Smooth muscle cell (in vitro differentiated cells): ENCODE measurements around the gene SREBF1. TPM values are rescaled to one million over a fixed set of nuclear protein-coding genes. Genes with fewer than 3 reads are reported as not detected.

Source experiments
- DNase-seq: peaks from one replicate; lab custom pipeline; 2025; ENCODE audit not compliant: unreplicated experiment; lab: John Stamatoyannopoulos, UW
- H2AFZ ChIP-seq: fragments of 200-600 bp; sonication (generic); 2 replicates; pipeline ENCODE4 v1.6.0; 2016; ENCODE audit warnings: antibody characterized with exemption, low read depth, mild to moderate bottlenecking
- H3F3A ChIP-seq: fragments of 200-600 bp; sonication (generic); 2 replicates; pipeline ENCODE4 v1.6.0; 2017; ENCODE audit warnings: antibody characterized with exemption, low read depth
- H3K27ac ChIP-seq: fragments of 200-600 bp; sonication (generic); 2 replicates; pipeline ENCODE4 v1.5.1; 2016; ENCODE audit warnings: low read depth, mild to moderate bottlenecking
- H3K27me3 ChIP-seq: fragments of 200-600 bp; sonication (generic); 2 replicates; pipeline ENCODE4 v1.6.1; 2016; ENCODE audit warnings: low read depth, mild to moderate bottlenecking
- H3K36me3 ChIP-seq: fragments of 200-600 bp; sonication (generic); 2 replicates; pipeline ENCODE4 v1.5.1; 2016; ENCODE audit warnings: low read depth
- H3K4me1 ChIP-seq: fragments of 200-600 bp; sonication (generic); 2 replicates; pipeline ENCODE4 v1.5.1; 2016; ENCODE audit warnings: low read depth
- H3K4me2 ChIP-seq: fragments of 200-600 bp; sonication (generic); 2 replicates; pipeline ENCODE4 v1.6.0; 2016; ENCODE audit warnings: mild to moderate bottlenecking
- H3K4me3 ChIP-seq: fragments of 200-600 bp; sonication (generic); 2 replicates; pipeline ENCODE4 v1.5.1; 2016; ENCODE audit warnings: mild to moderate bottlenecking
- H3K79me2 ChIP-seq: fragments of 200-600 bp; sonication (generic); 2 replicates; pipeline ENCODE4 v1.6.0; 2016; ENCODE audit warnings: low read depth, mild to moderate bottlenecking
- H3K9ac ChIP-seq: fragments of 200-600 bp; sonication (generic); 2 replicates; pipeline ENCODE4 v1.6.0; 2016; ENCODE audit warnings: low read depth
- H3K9me3 ChIP-seq: fragments of 200-600 bp; sonication (generic); replicated peaks from 2 replicates; pipeline ENCODE4 v1.5.1; 2016; ENCODE audit warnings: low read depth
- H4K20me1 ChIP-seq: fragments of 200-600 bp; sonication (generic); 2 replicates; pipeline ENCODE4 v1.6.0; 2016; ENCODE audit warnings: low read depth
- WGBS: methylation state at CpG from one replicate; pipeline ENCODE4 v1.1.7; 2016; ENCODE audit warnings: low lambda C conversion rate; 5-methylcytosine and 5-hydroxymethylcytosine counted together
- polyA plus RNA-seq: library from polyadenylated mRNA; unstranded; fragments of >200 nt; fragmentation: Nextera tagmentation; extraction: Ambion mirVana; gene quantifications from 2 replicates; pipeline ENCODE4 v1.2.1, GENCODE V29; 2016
- total RNA-seq: library from RNA; depleted of rRNA; stranded (reverse); fragments of >200 nt; gene quantifications from 2 replicates; pipeline ENCODE4 v1.2.3, GENCODE V29; 2014
- TF ChIP-seq, protein P1 (sequence below): fragments of 200-600 bp; sonication (generic); IDR thresholded peaks from 2 replicates; pipeline ENCODE4 v1.5.1; 2017; ENCODE audit warnings: borderline replicate concordance, mild to moderate bottlenecking, antibody characterized with exemption; ENCODE audit not compliant: insufficient read depth, poor library complexity, severe bottlenecking

Gene SREBF1
- total and polyA plus RNA-seq, 2 experiments from 2014 or later, result 23.5 to 45.4 TPM

DNA sequence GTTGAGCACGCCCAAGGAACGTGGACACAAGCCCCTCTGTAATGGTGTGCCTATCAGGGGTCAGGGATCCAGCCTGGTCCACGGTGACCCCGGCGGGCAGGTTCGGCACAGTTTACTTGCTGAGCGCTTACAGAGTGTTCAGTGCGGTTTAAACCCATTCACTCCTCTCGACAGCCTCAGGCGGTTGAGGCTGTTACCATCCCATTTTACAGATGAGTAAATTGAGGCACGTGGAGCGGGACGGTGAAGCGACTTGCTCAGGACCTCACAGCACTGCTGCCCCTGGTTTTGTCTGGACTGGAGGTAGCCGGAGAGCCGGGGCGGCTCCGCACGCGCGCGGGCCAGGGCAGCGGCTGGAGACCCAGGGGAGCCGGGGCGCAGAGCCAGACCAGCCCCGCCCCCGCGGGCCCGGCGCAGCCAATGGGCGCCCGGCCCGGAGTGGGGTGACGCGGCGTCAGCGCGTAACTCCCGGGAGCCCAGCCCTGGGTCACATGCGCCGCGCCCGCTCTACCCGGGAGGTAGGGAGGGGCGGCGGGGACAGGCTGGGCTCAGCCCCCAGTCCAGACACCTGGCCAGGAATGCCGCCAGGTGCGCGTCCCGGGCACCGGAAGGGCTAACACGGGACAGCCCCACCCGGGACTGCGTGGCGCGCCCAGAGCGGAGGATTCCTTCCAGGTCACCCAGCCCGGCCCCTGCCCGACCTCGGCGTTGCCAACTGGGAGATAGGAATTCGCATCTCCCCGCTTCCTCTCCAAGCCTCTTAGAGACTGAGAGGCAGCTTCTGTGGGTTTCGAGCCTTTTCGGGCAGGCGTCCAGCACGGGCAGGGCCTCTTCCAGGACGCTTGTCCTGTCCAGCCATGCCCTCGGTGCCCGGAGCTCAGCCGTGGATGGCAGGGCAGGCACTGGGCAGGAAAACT is 3.3 kb upstream of the SREBF1 start:
- Histone ChIP-seq H3K79me2 (peaks cover 10% of the 10 kb centered on the region), H3K27me3 (no peaks in the 10 kb centered on the region), H4K20me1 (peaks cover 9% of the 10 kb centered on the region), H2AFZ (no peak overlapping the region), H3F3A (peaks cover 34% of the 10 kb centered on the region), H3K9me3 (no peaks in the 10 kb centered on the region), H3K27ac (peak overlapping the region; percentile 96), H3K4me1 (peaks cover 44% of the 10 kb centered on the region), H3K36me3 (no peaks in the 10 kb centered on the region), H3K4me2 (peak overlapping the region; percentile 79), H3K4me3 (peak overlapping the region; percentile 44), H3K9ac (peak overlapping the region; percentile 82)
- peak; percentile 91 for DNase-seq
- WGBS, result 6% methylated on average over 51 of the region's 71 CpGs
- TF ChIP-seq, protein P1, sequence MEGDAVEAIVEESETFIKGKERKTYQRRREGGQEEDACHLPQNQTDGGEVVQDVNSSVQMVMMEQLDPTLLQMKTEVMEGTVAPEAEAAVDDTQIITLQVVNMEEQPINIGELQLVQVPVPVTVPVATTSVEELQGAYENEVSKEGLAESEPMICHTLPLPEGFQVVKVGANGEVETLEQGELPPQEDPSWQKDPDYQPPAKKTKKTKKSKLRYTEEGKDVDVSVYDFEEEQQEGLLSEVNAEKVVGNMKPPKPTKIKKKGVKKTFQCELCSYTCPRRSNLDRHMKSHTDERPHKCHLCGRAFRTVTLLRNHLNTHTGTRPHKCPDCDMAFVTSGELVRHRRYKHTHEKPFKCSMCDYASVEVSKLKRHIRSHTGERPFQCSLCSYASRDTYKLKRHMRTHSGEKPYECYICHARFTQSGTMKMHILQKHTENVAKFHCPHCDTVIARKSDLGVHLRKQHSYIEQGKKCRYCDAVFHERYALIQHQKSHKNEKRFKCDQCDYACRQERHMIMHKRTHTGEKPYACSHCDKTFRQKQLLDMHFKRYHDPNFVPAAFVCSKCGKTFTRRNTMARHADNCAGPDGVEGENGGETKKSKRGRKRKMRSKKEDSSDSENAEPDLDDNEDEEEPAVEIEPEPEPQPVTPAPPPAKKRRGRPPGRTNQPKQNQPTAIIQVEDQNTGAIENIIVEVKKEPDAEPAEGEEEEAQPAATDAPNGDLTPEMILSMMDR, result no peak

DNA sequence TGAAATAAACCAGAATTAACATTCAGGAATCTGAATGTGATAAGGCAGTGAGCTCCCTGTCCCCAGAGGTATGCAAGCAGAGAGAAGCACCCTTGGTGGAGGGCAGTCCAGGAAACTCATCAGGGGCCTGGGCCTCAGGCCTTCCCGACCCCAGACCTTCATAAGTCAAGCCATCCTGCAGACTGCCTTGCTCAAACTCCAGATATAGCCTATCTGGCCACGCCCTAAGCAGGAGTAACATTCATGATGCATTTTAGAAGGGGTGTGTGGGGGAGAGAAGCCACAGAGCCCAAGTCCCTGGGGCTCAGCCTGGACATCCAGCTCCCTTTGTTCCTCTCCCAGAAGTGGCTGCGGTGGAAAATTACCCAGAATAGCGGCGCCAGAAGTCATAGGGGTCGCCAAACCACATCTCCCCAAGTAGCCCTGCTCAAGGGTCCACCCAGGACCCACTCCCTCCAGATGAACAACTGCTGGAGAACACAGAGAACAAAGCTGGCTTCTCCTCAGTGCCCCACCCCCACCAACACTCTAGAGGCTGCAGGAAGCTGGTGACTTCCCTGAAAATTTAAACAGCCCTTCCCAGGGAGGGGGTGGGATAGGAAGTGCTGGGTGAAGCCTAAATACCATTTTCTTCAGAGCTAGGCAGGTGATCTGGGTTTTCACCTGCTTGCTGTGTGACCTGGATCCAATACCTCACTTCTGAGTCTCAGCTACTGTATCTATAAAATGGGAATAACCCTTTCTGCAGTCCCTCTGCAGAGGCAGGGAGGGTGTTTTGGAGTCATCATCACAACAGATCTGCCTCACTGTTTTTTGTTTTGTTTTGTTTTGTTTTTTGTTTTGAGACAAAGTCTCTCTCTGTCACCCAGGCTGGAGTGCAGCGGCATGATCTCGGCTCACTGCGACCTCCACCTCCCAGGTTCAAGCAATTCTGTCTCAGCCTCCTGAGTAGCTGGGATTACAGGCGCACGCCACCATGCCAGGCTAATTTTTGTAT is 1.5 kb upstream of the SREBF1 start:
- WGBS, result 52% methylated on average over 11 of the region's 11 CpGs
- Histone ChIP-seq H3K27ac (peak overlapping the region; percentile 96), H3F3A (peaks cover 34% of the 10 kb centered on the region), H2AFZ (no peak overlapping the region), H3K9me3 (no peaks in the 10 kb centered on the region), H3K79me2 (peaks cover 28% of the 10 kb centered on the region), H3K9ac (no peak overlapping the region), H3K4me1 (peaks cover 54% of the 10 kb centered on the region), H3K27me3 (no peaks in the 10 kb centered on the region), H3K36me3 (no peaks in the 10 kb centered on the region), H3K4me3 (no peak overlapping the region), H3K4me2 (peak overlapping the region; percentile 91), H4K20me1 (peaks cover 27% of the 10 kb centered on the region)
- no peak for DNase-seq
- TF ChIP-seq, protein P1, result no peak

GRCh38 chr17:17837380-17837821 is 615 bp upstream of the SREBF1 start:
- peaks cover 34% of the 10 kb centered on the region for H3F3A ChIP-seq
- H3K27me3 ChIP-seq, result no peaks in the 10 kb centered on the region
- H3K4me2 ChIP-seq, result peak overlapping the region; percentile 91
- no peaks in the 10 kb centered on the region for H3K36me3 ChIP-seq
- H3K79me2 ChIP-seq, result peaks cover 35% of the 10 kb centered on the region
- H3K4me1 ChIP-seq, result peaks cover 54% of the 10 kb centered on the region
- TF ChIP-seq, protein P1, result no peak
- peak overlapping the region; percentile 96 for H3K27ac ChIP-seq
- DNase-seq, result no peak
- H4K20me1 ChIP-seq, result peaks cover 34% of the 10 kb centered on the region
- peak overlapping the region; percentile 92 for H3K9ac ChIP-seq
- H3K9me3 ChIP-seq, result no peaks in the 10 kb centered on the region
- WGBS, result 39% methylated on average over 3 of the region's 3 CpGs
- peak overlapping the region; percentile 67 for H3K4me3 ChIP-seq
- no peak overlapping the region for H2AFZ ChIP-seq
